H9 (cell line): ENCODE data around the gene ZNF771. TPM values are rescaled to one million over a fixed set of nuclear protein-coding genes. Genes with fewer than 3 reads are reported as not detected.
A peak's percentile ranks its signal among the peaks of the same experiment; 100 is the strongest.

ENCODE experiments used
- DNase-seq: peaks from one replicate; pipeline ENCODE4 v3.0.0-alpha.2; 2017
- H2AFZ ChIP-seq: one replicate; pipeline ENCODE4 v1.6.1; 2013; ENCODE audit warnings: mild to moderate bottlenecking, low read length, control low read depth, moderate library complexity
- H2AK5ac ChIP-seq: 2 replicates; pipeline ENCODE4 v1.6.1; 2013; ENCODE audit warnings: low read length, control low read depth, mixed read lengths; ENCODE audit not compliant: insufficient read length
- H2BK120ac ChIP-seq: one replicate; pipeline ENCODE4 v1.6.1; 2013; ENCODE audit warnings: low read depth, mild to moderate bottlenecking, low read length, control low read depth, inconsistent platforms; ENCODE audit not compliant: poor library complexity, severe bottlenecking
- H2BK12ac ChIP-seq: 2 replicates; pipeline ENCODE4 v1.6.1; 2013; ENCODE audit warnings: low read length, control low read depth, mixed read lengths, low read depth; ENCODE audit not compliant: insufficient read length
- H2BK15ac ChIP-seq: 2 replicates; pipeline ENCODE4 v1.6.1; 2013; ENCODE audit warnings: low read depth, low read length, control low read depth
- H2BK20ac ChIP-seq: one replicate; pipeline ENCODE4 v1.6.1; 2013; ENCODE audit warnings: low read depth, mild to moderate bottlenecking, low read length, control low read depth, inconsistent platforms; ENCODE audit not compliant: poor library complexity, severe bottlenecking
- H2BK5ac ChIP-seq: 2 replicates; pipeline ENCODE4 v1.6.1; 2013; ENCODE audit warnings: low read length, control low read depth, mixed read lengths; ENCODE audit not compliant: insufficient read length
- H3K14ac ChIP-seq: 2 replicates; pipeline ENCODE4 v1.6.1; 2013; ENCODE audit warnings: low read length, control low read depth; ENCODE audit not compliant: insufficient read depth
- H3K18ac ChIP-seq: 2 replicates; pipeline ENCODE4 v1.6.1; 2013; ENCODE audit warnings: low read depth, mild to moderate bottlenecking, mixed read lengths, low read length, control low read depth; ENCODE audit not compliant: insufficient read length
- H3K23ac ChIP-seq: 2 replicates; pipeline ENCODE4 v1.6.1; 2013; ENCODE audit warnings: low read length, control low read depth, mixed read lengths, low read depth; ENCODE audit not compliant: insufficient read length
- H3K23me2 ChIP-seq: 2 replicates; pipeline ENCODE4 v1.6.1; 2013; ENCODE audit warnings: low read depth, mild to moderate bottlenecking, mixed read lengths, low read length, control low read depth; ENCODE audit not compliant: insufficient read length, poor library complexity, severe bottlenecking
- H3K27ac ChIP-seq: 2 replicates; pipeline ENCODE4 v1.5.1; 2013; ENCODE audit warnings: low read length, control low read depth, mixed read lengths, low read depth; ENCODE audit not compliant: insufficient read length
- H3K27me3 ChIP-seq: 2 replicates; pipeline ENCODE4 v1.6.1; 2013; ENCODE audit warnings: low read length, control low read depth, inconsistent platforms; ENCODE audit not compliant: insufficient read depth
- H3K4ac ChIP-seq: 2 replicates; pipeline ENCODE4 v1.6.1; 2013; ENCODE audit warnings: low read depth, mild to moderate bottlenecking, control low read depth, inconsistent platforms, low read length, moderate library complexity
- H3K4me1 ChIP-seq: 2 replicates; pipeline ENCODE4 v1.6.1; 2013; ENCODE audit warnings: low read length, control low read depth, inconsistent platforms; ENCODE audit not compliant: insufficient read depth
- H3K4me2 ChIP-seq: 2 replicates; pipeline ENCODE4 v1.6.1; 2013; ENCODE audit warnings: low read length, control low read depth, mixed read lengths; ENCODE audit not compliant: insufficient read length, insufficient read depth
- H3K56ac ChIP-seq: 2 replicates; pipeline ENCODE4 v1.6.1; 2013; ENCODE audit warnings: low read depth, mild to moderate bottlenecking, mixed read lengths, low read length, control low read depth; ENCODE audit not compliant: insufficient read length
- H3K79me1 ChIP-seq: 2 replicates; pipeline ENCODE4 v1.6.1; 2013; ENCODE audit warnings: low read depth, mild to moderate bottlenecking, moderate library complexity, low read length, control low read depth, inconsistent platforms; ENCODE audit not compliant: insufficient read depth, poor library complexity, severe bottlenecking
- H3K79me2 ChIP-seq: 2 replicates; pipeline ENCODE4 v1.6.1; 2013; ENCODE audit warnings: low read length, control low read depth, inconsistent platforms; ENCODE audit not compliant: insufficient read depth
- H3K9ac ChIP-seq: 2 replicates; pipeline ENCODE4 v1.6.1; 2013; ENCODE audit warnings: low read length, control low read depth, mixed read lengths; ENCODE audit not compliant: insufficient read length; ENCODE audit errors: extremely low read depth
- H3K9me3 ChIP-seq: one replicate; pipeline ENCODE4 v1.6.1; 2013; ENCODE audit warnings: low read depth, low read length, inconsistent platforms; ENCODE audit not compliant: control insufficient read depth
- H3T11ph ChIP-seq: one replicate; pipeline ENCODE4 v1.6.1; 2013; ENCODE audit warnings: mild to moderate bottlenecking, low read length, control low read depth, inconsistent platforms
- H4K20me1 ChIP-seq: one replicate; pipeline ENCODE4 v1.6.1; 2013; ENCODE audit not compliant: control insufficient read depth, insufficient read length, insufficient read depth
- H4K5ac ChIP-seq: 2 replicates; pipeline ENCODE4 v1.6.1; 2013; ENCODE audit warnings: low read depth, mild to moderate bottlenecking, mixed read lengths, low read length, control low read depth; ENCODE audit not compliant: insufficient read length
- H4K8ac ChIP-seq: replicated peaks from 2 replicates; pipeline ENCODE4 v1.6.1; 2013; ENCODE audit warnings: low read length, control low read depth, mixed read lengths, low read depth; ENCODE audit not compliant: insufficient read length
- H4K91ac ChIP-seq: 2 replicates; pipeline ENCODE4 v1.6.1; 2013; ENCODE audit warnings: low read depth, mild to moderate bottlenecking, moderate library complexity, mixed read lengths, low read length, control low read depth; ENCODE audit not compliant: insufficient read length
- H3K27ac Mint-ChIP-seq, 3 experiments: 2 replicates in 2 of 3; 3 replicates in 1 of 3; pipeline ENCODE4 v1.8.0; 2020 to 2021; ENCODE audit warnings: mixed read lengths in 3 of 3, mild to moderate bottlenecking in 1 of 3, moderate library complexity in 1 of 3
- H3K27me3 Mint-ChIP-seq: 2 replicates; pipeline ENCODE4 v1.8.0; 2021; ENCODE audit warnings: low read depth, mild to moderate bottlenecking, moderate library complexity, mixed read lengths
- H3K36me3 Mint-ChIP-seq, 3 experiments: 2 replicates in 2 of 3; 3 replicates in 1 of 3; pipeline ENCODE4 v1.8.0; 2020 to 2021; ENCODE audit warnings: low read depth in 3 of 3, mixed read lengths in 3 of 3; ENCODE audit not compliant: insufficient read depth in 1 of 3
- H3K4me1 Mint-ChIP-seq, 2 experiments: 2 replicates each; pipeline ENCODE4 v1.8.0; 2020; ENCODE audit warnings: mixed read lengths in 2 of 2
- H3K4me3 Mint-ChIP-seq, 2 experiments: 2 replicates in 1 of 2; 3 replicates in 1 of 2; pipeline ENCODE4 v1.8.0; 2020 to 2021; ENCODE audit warnings: mild to moderate bottlenecking in 2 of 2, mixed read lengths in 2 of 2, moderate library complexity in 1 of 2
- H3K9me3 Mint-ChIP-seq, 2 experiments: 2 replicates in 1 of 2; 3 replicates in 1 of 2; pipeline ENCODE4 v1.8.0; 2020; ENCODE audit warnings: mild to moderate bottlenecking in 2 of 2, mixed read lengths in 2 of 2, moderate library complexity in 1 of 2
- CTCF ChIP-seq: fragments of 200-600 bp; sonication (generic); conservative IDR thresholded peaks from 3 replicates; pipeline ENCODE4 v1.8.0; 2021; ENCODE audit warnings: antibody characterized with exemption, mild to moderate bottlenecking
- WGBS: extraction: QIAGEN DNeasy Blood & Tissue Kit; methylation state at CpG from one replicate; pipeline ENCODE4 v1.1.7; 2013; ENCODE audit warnings: missing lambda C conversion rate, low lambda C conversion rate, mixed read lengths; ENCODE audit not compliant: insufficient read length; ENCODE audit errors: extremely low coverage; 5-methylcytosine and 5-hydroxymethylcytosine counted together
- total RNA-seq: library from RNA; stranded (reverse); gene quantifications from 2 replicates; pipeline ENCODE4 v1.2.1, GENCODE V29; 2021

The ZNF771 gene
- total RNA-seq, 1 experiment from 2014 or later: 10.5 TPM

DNA sequence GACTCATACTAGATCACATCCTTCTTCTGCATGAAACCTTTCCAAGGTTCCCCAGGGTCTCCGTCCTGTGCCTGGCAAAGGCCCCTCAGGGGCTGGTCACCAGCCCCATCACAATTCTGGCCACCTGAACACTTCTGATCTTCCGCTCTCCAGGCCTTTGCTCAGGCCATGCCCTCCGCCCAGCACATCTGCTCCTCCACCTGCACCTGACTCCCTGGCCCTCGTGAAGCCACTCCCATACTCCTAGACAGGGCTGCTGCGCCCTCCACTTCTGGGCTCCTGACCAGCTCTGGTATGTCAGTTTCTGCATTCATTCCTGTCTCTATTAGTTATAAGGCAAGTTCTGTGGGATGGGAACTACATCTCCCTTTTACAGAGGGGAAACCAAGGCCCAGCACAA lies 34.7 kb upstream of the ZNF771 start:
- peaks cover 0 to 5% of the 10 kb centered on the region in 2 experiments; a peak in 4 of 5 replicates for H3K9me3 Mint-ChIP-seq
- H3K9ac ChIP-seq: no peak overlapping the region
- H3K9me3 ChIP-seq: no peaks in the 10 kb centered on the region
- no peak overlapping the region for H2AFZ ChIP-seq
- no peak overlapping the region for H3K18ac ChIP-seq
- H2BK120ac ChIP-seq: no peak overlapping the region
- WGBS: no CpG with 5 or more reads among the region's 5 CpGs
- no peak overlapping the region for H4K5ac ChIP-seq
- no peak overlapping the region for H3K23ac ChIP-seq
- H3K4me1 ChIP-seq: peaks cover 6% of the 10 kb centered on the region
- H3K23me2 ChIP-seq: peaks cover 14% of the 10 kb centered on the region
- no peak overlapping the region for H2BK15ac ChIP-seq
- H3K27ac Mint-ChIP-seq: peak overlapping the region in 1 of 3 experiments; percentile 84; a peak in 1 of 7 replicates
- H3K79me2 ChIP-seq: no peaks in the 10 kb centered on the region; the same call in none of the 2 replicates
- no peak overlapping the region for H4K91ac ChIP-seq
- H3K4me1 Mint-ChIP-seq: peaks cover 34 to 50% of the 10 kb centered on the region in 2 experiments
- no peak overlapping the region for H3K14ac ChIP-seq
- H2AK5ac ChIP-seq: no peak overlapping the region
- no peak overlapping the region for H3K4ac ChIP-seq
- no peaks in the 10 kb centered on the region for H3K27me3 ChIP-seq
- H3K56ac ChIP-seq: no peak overlapping the region
- H3K27me3 Mint-ChIP-seq: peaks cover 2% of the 10 kb centered on the region; the same call in 1 of the 2 replicates
- no peak overlapping the region for H2BK12ac ChIP-seq
- H3K27ac ChIP-seq: no peak overlapping the region
- H4K8ac ChIP-seq: no peak overlapping the region
- no peak overlapping the region for H3T11ph ChIP-seq
- no peaks in the 10 kb centered on the region for H3K36me3 Mint-ChIP-seq
- TF ChIP-seq CTCF: no peak
- no peak for DNase-seq
- H4K20me1 ChIP-seq: no peaks in the 10 kb centered on the region
- H2BK20ac ChIP-seq: no peak overlapping the region
- H2BK5ac ChIP-seq: no peak overlapping the region
- H3K79me1 ChIP-seq: peaks cover 3% of the 10 kb centered on the region
- no peak overlapping the region for H3K4me2 ChIP-seq
- H3K4me3 Mint-ChIP-seq: peak overlapping the region; percentile 21 to 59; a peak in 3 of 5 replicates
